MM.1S (cell line): ENCODE measurements around the gene TAS2R42.

Experiments
- CTCF ChIP-seq: fragments of 300-600 bp; sonication (generic); IDR thresholded peaks from 2 replicates; pipeline ENCODE4 v1.5.1; 2016; ENCODE audit warnings: antibody characterized with exemption, low read length, mixed read lengths
- EZH2phosphoT487 ChIP-seq: fragments of 300-600 bp; sonication (generic); IDR thresholded peaks from 2 replicates; pipeline ENCODE4 v1.6.1; 2018; ENCODE audit warnings: antibody characterized with exemption, low read length

GRCh38 chr12:11166300-11166699 lies 20.4 kb downstream of the TAS2R42 start:
- TF ChIP-seq CTCF = no peak
- no peak for TF ChIP-seq EZH2phosphoT487
